ENCODE measurements around the gene MIGA1.
"Not testable (repeated sequence)": the region's sequence is repeated elsewhere in the genome, so short reads cannot be mapped to it uniquely, and the experiment has no call there.

Gene MIGA1, protein sequence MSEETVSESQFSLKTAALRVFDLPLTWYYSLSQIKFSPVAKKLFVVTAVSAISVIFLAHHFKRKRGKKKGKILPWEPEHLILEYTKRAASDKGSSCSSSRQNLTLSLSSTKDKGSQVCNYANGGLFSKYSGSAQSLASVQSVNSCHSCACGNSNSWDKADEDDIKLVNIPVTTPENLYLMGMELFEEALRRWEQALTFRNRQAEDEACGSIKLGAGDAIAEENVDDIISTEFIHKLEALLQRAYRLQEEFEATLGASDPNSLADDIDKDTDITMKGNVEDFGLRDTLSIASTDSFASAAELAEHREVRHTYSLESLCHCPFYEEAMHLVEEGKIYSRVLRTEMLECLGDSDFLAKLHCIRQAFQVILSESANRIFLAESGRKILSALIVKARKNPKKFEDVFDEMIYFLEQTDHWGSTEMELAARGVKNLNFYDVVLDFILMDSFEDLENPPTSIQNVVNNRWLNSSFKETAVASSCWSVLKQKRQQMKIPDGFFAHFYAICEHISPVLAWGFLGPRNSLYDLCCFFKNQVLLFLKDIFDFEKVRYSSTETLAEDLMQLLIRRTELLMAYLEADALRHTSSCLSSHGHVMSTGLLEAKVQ

DNA sequence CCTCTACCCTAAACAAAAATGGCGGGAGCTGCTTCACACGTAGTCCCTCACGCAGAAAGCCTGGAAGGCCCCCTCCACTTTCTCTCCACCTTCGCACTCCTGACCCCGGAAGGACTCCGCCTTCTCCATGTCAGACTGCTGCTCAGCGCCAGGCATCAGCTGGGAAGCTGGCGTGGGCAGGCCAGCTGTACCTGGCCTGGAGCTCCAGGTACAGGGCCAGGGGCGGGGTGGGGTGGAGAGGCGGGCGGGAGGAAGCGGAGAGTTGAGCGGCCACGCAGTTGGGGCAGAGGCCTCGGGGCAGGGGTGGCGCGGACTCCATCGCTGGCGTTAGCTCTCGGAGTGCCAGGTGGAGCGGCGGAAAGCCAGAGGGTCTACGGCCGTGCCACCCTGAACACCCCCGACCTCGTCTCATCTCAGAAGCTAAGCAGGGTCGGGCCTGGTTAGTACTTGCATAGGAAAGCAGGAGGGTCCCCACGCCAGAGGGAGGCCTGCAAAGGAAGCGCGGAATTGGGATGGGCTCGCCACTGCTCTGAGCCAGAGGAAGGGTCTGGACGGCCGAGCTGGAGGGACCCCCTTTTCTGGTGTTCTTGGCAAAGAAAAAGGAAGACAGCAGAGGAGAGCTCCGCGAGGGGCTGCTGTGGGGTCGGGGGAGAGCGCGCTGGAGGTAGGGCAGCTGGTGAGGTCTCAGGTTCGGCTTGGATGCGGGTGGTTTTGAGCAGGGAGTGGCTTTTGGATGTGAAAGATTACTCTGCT is at the start of gene MIGA1:
Gene MIGA1, plus strand, starts transcription at position 121 of the 753 bp plus-strand sequence. CDS start 3,604 bp downstream, outside the sequence.
- peak; percentile 95 for DNase-seq

DNA sequence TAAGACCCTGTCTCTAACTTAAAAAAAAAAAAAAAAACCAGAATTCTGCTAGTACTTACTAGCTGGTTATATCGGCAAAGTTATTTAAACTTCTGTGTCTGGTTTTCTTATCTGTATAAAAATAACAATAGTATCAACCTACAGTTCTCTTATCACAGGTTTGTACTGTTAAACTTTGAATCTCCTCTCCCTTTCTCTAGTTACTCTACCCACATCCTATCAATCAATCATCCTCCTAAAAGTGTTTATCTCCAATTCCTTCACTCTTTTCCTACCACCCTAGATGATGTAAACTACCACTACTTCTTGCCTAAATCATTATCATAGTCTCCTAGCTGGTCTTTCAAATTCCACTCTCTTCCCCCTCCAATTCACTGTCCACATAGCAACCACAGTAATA is 47.4 kb upstream of the MIGA1 start:
- DNase-seq = no peak

DNA sequence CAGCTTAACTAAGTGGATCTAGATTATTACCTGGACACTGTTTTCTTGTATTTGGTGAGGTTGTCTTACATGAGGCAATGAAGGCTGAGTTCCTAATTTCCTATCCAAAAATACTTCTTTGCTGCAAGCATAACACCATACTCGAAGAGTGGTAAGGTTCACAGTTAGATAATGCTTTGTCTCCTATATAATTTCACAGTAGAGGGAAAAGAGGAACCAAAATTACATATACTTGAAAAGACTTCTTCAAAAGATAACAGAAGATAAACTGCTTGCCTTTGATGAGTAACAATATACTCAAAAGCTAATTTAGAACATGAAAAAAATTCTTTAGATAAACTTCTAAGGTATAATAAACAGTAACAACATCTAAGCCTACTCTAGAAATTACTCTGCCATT is 40.2 kb upstream of the MIGA1 start:
- DNase-seq = no peak

DNA sequence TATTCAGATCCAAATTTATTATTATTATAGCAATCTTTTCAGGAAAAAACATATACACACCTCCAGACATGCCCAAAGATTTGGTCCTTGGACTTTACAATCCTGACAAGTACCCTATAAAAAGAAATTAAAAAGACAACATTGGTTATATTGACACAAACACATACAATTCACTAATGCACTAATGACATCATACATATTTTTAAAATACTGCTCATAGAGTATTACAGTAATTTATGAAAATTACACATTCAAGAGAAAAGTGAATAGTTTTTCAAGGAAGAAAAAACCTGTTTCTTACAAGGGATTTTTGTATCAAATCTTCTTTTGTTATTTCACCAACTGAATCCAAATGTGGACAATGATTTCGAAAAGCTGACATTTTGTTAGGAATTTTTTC is 38.1 kb upstream of the MIGA1 start:
- DNase-seq = no peak

DNA sequence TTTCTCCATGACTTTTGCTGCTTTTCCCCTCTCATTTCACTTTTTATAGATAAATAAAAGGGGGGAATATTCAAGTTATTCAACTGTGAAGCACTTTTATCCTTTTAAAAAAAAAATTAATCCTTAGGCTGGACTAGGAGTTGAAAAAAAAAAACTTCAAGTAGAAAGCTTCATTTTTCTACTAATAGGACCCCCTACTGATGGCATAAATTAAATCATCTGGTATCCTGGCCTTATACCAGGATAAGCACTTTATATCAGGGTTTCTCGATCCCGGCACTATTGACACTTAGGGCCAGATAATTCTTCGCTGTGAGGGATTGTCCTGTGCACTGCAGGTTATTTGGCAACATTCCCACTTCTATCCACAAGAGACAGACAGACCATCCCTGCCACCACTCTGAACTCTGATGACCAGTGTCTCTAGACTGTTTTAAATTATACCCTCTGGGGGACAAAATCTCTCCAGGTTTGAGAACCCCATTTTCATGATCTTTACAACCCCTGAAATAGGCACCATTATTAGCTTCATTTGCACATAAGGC is 37.4 kb upstream of the MIGA1 start:
- no peak for DNase-seq

DNA sequence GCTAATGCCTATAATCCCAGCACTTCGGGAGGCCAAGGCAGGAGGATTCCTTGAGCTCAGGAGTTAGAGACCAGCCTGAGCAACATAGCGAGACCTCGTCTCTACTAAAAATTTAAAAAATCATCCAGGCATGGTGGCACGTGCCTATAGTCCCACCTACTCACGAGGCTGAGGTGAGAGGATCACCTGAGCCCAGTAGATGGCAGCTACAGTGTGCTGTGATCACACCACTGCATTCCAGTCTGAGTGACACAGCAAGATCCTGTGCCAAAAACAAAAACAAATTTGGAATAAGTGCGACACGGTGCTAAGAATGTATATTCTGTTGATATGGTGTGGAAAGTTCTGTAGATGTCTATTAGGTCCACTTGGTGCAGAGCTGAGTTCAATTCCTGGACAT is 34.9 kb upstream of the MIGA1 start:
- no peak for DNase-seq

DNA sequence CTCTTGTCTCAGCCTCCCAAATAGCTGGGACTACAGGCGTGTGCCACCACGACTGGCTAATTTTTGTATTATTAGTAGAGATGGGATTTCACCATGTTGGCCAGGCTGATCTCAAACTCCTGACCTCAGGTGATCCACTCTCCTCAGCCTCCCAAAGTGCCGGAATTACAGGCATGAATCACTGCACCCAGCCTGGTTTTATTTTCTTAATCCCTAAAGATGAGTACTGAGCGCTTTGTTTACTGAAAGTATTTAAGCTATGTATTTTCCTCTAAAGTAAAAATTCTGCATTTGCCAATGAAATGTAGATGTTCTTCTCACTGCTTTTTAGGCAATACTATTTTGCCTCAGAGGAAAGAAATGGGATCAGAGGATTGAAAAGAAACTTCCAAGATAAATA is 30.0 kb upstream of the MIGA1 start:
- not testable (repeated sequence) for DNase-seq

DNA sequence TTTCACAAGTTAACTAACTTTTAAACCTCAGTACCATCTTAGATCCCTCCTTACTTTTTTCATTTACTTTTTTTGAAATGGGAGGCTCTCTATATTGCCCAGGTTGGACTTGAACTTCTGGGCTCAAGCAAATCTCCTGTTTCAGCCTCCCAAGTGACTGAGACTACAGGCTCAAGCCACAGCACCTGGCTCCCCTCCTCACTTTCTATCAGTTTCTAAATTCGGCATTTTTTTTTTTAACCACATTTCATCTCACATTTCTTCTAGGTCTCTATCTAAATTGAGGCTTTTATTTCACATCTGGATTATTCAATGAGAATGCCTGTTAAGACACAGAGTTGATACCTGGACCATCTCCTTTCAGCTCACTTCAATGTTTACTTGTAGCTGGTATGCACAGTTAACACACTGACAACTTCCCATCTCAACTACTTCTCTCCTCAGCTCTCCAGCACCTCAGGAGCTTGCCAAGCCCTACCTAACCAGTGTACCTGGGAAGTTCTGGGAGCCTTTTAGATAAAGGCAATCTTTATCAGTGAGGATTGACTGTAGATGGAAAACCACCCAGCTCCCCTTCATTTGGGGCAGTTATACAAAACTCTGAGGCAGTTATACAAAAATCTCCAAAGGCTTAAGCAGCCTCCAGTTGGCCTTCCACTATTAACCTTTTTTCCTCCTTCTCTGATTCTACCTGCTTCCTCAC is 23.2 kb upstream of the MIGA1 start:
- DNase-seq = no peak

DNA sequence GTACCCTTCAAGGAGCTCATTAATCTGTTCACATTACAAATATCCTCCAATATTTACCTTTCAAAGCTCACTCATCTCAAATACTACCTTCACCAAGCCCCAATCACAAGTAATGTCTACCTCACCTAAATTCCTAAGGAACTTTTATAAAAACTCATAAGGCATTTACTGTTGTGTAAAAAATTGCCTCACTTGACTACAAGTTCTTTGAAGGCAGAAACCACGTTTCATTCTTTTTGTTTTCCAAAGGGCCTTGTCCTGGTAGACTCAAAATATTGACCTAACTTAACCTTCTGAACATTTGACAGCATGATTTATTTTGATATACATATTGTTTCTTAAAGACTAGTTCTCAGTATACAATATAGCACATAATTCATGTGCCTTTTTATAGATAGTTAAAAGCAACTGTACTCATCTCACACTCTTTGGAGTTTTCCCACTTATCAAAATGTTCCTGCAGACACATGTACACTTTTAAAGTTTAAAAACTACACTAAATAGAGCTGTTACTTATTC is 22.3 kb upstream of the MIGA1 start:
- no peak for DNase-seq

DNA sequence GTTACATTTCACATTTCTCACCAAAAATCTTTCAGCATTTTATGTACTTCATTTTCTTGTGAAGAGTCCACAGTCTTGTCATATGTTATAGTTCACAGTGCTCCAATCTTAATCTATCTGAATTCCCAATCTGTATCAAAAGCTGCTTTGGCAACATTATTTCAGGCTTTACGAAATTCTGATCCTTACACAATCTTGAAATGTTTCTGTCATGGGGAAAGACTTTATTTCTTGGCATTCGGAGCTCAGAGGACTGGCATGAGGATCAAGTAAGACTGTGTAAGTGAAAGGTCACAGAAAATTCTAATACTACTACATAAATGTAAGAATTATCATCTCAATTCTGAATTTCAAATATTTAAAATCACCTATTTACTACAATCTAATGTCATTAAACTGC is 21.8 kb upstream of the MIGA1 start:
- no peak for DNase-seq

DNA sequence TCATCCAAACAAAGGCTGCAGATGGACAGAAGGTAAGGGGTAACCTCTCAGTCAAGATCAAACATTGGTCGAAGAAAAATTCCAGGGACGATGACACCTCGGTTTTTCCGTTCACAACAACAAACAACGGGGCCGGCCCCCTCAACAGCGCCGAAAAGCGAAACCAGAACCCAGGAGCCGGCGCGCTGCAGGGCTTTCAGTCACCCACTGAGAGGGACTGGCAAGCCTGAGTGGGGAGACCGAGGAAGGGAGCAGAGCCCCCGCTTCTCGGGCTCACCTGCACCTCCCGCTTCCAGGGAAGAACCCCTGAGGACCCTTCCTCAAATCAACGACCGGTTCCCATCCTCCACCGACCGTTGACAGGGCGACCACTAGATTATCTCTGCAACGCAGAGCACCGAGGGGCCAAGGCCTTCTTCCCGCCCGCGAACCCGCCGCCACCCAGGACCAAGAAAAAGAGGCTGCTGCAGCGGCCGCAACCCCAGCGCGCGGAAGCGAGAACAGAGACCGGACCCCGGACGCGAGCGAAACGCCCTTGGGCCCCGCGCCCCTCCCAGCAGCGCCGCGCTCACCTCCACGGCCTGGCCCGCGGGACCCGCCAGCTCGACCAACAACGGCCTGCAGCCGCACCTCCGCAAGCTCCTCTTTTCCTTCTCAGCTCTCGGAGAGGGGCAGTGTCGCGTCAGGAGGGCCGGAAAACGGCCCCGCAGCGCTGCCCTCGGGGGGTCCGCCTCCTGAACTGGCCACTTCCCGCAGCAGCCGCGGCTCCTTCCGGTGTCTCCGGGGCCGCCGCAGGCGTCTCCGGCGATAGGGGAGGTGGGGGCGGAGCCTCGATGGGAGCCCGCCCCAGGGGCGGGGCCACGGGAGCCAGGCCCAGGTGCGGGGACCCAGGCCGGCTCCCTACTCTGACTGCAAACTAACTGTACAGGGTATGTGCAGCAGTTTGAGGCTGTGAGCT is 20.1 kb upstream of the MIGA1 start, which contains the start of gene USP33:
Gene USP33, minus strand, starts transcription at position 782 of the 958 bp plus-strand sequence. CDS start 18,155 bp downstream, outside the sequence.
- DNase-seq = peak; percentile 94

DNA sequence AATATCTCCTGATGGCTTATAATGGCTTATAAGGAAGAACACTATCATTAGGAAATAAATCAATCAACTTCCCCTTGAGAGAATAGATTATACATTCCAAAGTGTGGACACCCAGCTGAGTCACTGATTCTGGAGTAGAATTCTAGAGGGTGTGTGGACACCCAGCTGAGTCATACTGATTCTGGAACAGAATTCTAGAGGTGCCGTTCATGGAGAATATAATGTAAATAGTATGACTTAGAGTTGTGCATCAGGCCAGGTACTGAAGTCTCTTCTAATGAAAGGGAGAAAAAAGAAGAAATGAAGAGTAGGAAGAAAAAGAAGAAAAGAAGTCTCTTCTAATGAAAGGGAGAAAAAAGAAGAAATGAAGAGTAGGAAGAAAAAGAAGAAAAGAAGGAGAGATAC is 17.4 kb upstream of the MIGA1 start:
- no peak for DNase-seq

DNA sequence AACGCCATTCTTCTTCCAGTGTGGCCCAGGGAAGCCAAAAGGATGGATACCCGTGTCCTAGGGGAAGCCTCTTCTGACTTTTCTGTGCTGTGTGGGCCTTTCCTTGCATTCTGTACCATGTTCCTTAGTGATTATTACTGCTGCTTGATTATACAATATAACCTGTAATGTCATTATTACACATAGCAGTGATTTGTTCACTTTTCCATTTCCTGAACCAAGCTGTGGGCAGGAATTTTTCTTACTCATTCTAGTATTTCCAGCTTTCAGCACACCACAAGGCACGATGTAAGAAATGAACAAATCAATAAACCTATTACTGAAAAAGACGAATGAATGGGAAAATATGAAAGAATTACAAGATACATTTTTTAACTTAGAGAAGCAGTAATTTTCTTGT is 11.4 kb upstream of the MIGA1 start:
- no peak for DNase-seq

DNA sequence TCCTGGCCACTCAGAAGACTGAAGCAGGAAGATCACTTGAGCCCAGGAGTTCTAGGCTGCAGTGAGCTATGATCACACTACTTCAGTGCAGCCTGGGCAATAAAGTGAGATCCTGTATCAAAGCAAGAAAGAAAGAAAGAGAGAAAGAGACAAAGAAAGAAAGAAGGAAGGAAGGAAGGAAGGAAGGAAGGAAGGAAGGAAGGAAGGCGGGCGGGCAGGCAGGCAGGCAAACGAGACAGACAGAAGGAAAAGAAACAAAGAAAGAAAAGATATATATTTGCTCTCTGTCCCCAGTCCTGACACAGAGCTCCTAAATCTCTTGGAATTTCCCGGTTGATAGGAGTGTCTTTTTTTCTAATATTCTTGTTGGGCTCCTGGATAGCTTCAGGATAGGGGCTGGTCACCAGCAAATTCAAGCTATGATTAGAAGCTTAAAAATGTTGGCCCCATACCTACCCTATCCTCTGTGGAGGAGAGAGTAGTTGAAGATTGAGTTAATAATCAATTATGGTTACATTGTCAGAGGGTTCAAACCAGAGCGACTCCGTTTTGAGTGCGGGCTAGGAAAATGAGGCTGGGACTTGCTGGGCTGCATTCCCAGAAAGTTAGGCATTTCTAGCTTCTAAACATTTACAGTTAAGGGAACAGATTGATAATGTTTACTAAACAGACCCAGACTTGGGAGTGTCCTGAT is 3.3 kb upstream of the MIGA1 start:
- DNase-seq = no peak

DNA sequence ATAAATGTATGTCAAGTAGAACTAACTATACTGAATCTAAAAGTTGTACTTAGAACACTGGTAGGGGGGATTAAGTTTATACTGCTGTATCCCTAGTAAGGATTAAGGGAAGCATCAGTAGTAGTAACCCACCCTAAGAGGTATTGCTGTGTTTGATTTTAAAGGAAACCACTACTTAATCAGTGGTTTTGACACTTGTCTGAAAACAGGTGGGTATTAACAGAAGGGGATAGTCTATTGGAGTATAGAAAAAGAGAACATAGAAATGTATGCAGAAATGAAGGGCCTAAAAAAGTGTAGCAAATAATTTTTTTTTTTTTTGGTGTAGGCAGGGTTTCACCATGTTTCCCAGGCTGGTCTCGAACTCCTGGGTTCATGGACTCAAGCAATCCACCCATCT is 2.2 kb downstream of the MIGA1 start:
- no peak for DNase-seq

DNA sequence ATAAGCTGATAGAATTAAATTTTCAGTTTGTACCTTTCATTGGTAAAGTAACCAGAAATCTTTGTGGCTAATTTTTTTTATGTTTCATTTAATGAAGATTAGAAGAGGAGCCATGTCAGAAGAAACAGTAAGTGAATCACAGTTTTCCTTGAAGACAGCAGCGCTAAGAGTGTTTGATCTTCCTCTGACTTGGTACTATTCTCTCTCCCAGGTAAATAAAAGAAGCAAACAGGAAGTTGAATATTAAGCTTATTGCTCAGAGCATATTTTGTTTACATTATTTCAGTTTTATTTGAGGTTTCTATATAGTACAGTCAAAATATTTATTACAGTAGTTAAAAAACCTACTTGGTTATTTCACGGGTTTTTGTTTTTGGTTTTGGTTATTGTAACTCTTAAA is 3.7 kb downstream of the MIGA1 start:
- DNase-seq = no peak

DNA sequence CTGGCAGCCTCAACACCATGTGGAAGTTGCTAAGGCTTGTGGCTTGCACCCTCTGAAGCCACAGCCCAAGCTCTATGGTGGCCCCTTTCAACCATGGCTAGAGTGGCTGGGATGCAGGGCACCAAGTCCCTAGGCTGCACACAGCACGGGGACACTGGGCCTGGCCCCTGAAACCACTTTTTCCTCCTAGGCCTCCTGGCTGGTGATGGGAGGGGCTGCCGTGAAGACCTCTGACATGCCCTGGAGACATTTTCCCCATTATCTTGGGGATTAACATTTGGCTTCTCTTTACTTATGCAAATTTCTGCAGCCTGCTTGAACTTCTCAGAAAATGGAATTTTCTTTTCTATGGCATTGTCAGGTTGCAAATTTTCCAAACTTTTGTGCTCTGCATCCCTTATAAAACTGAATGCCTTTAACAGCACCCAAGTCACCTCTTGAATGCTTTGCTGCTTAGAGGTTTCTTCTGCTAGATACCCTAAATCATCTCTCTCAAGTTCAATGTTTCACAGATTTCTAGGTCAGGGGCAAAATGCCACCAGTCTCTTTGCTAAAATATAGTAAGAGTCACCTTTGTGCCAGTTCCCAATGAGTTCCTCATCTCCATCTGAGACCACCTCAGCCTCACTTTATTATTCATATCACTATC is 6.8 kb downstream of the MIGA1 start:
- not testable (repeated sequence) for DNase-seq

DNA sequence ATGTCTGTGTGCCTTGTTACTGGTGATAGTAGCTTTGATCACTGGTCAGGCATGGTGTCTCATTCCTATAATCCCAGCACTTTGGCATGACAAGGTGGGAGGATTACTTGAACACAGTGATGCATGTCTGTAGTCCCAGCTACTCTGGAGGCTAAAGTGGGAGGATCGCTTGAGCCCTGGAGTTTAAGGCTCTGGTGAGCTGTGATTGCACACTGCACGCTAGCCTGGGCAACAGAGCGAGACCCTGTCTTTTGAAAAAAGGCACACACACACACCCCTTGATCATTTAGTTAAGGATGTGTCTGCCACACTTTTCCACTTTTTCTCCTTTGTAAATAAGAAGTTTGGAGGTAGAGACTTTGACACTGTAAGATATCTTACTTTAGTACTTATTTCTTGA is 15.1 kb downstream of the MIGA1 start:
- no peak for DNase-seq

DNA sequence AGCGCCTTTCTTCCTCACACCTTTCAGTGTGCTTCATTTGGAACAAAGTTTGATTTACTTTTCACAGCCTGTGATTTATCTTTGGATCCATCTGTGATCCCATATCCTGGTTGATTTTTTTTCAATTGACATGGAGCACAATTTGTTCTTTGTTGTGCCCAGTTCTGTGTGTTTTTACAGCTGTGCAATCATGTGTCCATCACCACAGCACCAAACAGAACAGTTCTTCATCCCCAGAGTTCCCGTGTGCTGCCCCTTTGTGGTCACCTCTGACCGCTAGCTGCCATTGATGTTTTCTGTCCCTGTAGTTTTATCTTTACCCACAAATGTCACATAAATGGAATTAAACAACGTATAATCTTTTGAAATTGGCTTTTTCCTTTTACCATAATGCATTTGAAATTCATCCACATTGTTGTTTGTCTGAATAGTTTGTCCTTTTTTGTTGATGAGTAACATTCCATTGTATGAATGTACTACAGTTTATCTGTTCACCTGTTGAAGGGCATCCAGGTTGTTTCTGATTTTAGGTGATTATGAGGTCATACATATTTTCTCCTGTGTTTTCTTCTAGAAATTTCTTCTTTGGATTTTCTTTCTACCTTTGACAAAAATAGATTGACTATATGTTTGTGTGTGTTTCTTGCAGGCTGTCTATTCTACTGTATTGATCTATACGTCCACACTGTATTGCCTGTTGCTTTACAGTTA is 17.4 kb downstream of the MIGA1 start:
- DNase-seq = peak; percentile 84

Measured in midbrain (tissue), 1 donor.